HG02840 (cell line): ENCODE measurements around the gene SLC25A51.
"Not testable (repeated sequence)": the region's sequence is repeated elsewhere in the genome, so short reads cannot be mapped to it uniquely, and the experiment has no call there.

Source experiments
- ATAC-seq: cut with Tn5 transposase; IDR thresholded peaks from one replicate; pipeline ENCODE4 v1.9.1; 2021; ENCODE audit warnings: mild to moderate bottlenecking, moderate library complexity, moderate number of reproducible peaks; ENCODE audit not compliant: unreplicated experiment, low FRiP score

SLC25A51 gene

GRCh38 chr9:37908283-37908682, 4.4 kb upstream of the SLC25A51 start:
- no peak for ATAC-seq

GRCh38 chr9:37906312-37907239, 2.6 kb upstream of the SLC25A51 start:
- ATAC-seq, result no peak

GRCh38 chr9:37905776-37906175, 1.8 kb upstream of the SLC25A51 start:
- no peak for ATAC-seq

GRCh38 chr9:37905131-37905505, 1.2 kb upstream of the SLC25A51 start:
- no peak for ATAC-seq

GRCh38 chr9:37904445-37905130, 661 bp upstream of the SLC25A51 start:
- no peak for ATAC-seq

- ATAC-seq, result no peak
Observed at GRCh38 chr9:37902796-37903646, 906 bp downstream of the SLC25A51 start.

GRCh38 chr9:37902131-37902530, 1.8 kb downstream of the SLC25A51 start:
- ATAC-seq, result no peak

- no peak for ATAC-seq
Observed at GRCh38 chr9:37899041-37899440, 4.9 kb downstream of the SLC25A51 start.

GRCh38 chr9:37897665-37898064, 6.3 kb downstream of the SLC25A51 start:
- ATAC-seq, result no peak

- no peak for ATAC-seq
Observed at GRCh38 chr9:37892063-37892462, 11.9 kb downstream of the SLC25A51 start.

GRCh38 chr9:37891042-37891441, 12.9 kb downstream of the SLC25A51 start:
- ATAC-seq, result not testable (repeated sequence)

- no peak for ATAC-seq
Observed at GRCh38 chr9:37889536-37889935, 14.4 kb downstream of the SLC25A51 start.

GRCh38 chr9:37887977-37888583, 15.8 kb downstream of the SLC25A51 start:
- not testable (repeated sequence) for ATAC-seq

- ATAC-seq, result no peak
Observed at GRCh38 chr9:37880916-37881479, 22.9 kb downstream of the SLC25A51 start.

GRCh38 chr9:37876376-37876775, 27.6 kb downstream of the SLC25A51 start:
- no peak for ATAC-seq

GRCh38 chr9:37873955-37874354, 30.0 kb downstream of the SLC25A51 start:
- ATAC-seq, result no peak

- no peak for ATAC-seq
Observed at GRCh38 chr9:37870799-37871176, 33.1 kb downstream of the SLC25A51 start.

GRCh38 chr9:37870081-37870798, 33.7 kb downstream of the SLC25A51 start:
- no peak for ATAC-seq

- ATAC-seq, result no peak
Observed at GRCh38 chr9:37862530-37862929, 41.4 kb downstream of the SLC25A51 start.
